H1 (cell line): ENCODE data around the gene CLNS1A. TPM values are rescaled to one million over a fixed set of nuclear protein-coding genes. Genes with fewer than 3 reads are reported as not detected.

Experiments
- CTCF ChIA-PET: fragments of 300-600 bp; sonication (Branson Sonifier 250); formaldehyde crosslinking; loops from one replicate; lab custom pipeline; 2021; ENCODE audit not compliant: partially characterized antibody; lab: Charles Lee
- POLR2A ChIA-PET: fragments of 300-600 bp; sonication (Branson Sonifier 250); formaldehyde crosslinking; loops from one replicate; lab custom pipeline; 2021; ENCODE audit warnings: inconsistent platforms; ENCODE audit not compliant: partially characterized antibody; lab: Charles Lee
- DNase-seq, 2 experiments: peaks; one replicate each; pipeline versions ENCODE4 v3.0.0 to v3.0.0-alpha.2; 2010 to 2022; ENCODE audit warnings: low spot score in 2 of 2, low read depth in 1 of 2, mixed read lengths in 1 of 2
- FAIRE-seq: peaks from 2 replicates; lab custom pipeline; 2011; peaks lifted over from hg19 to GRCh38; lab: Jason Lieb, UNC
- H2AFZ ChIP-seq: 2 replicates; pipeline ENCODE4 v1.8.1; 2012; ENCODE audit warnings: low read length, inconsistent platforms
- H2AK5ac ChIP-seq: 2 replicates; pipeline ENCODE4 v1.6.1; 2013; ENCODE audit warnings: low read depth, low read length
- H2BK120ac ChIP-seq: replicated peaks from 2 replicates; pipeline ENCODE3; 2013; ENCODE audit warnings: low read depth, low read length, inconsistent platforms
- H2BK12ac ChIP-seq: 2 replicates; pipeline ENCODE4 v1.6.1; 2013; ENCODE audit warnings: low read depth, low read length
- H2BK15ac ChIP-seq: 2 replicates; pipeline ENCODE4 v1.6.1; 2013; ENCODE audit warnings: low read length
- H2BK20ac ChIP-seq: 2 replicates; pipeline ENCODE4 v1.6.1; 2013; ENCODE audit warnings: low read length
- H2BK5ac ChIP-seq: 2 replicates; pipeline ENCODE4 v1.6.1; 2013; ENCODE audit warnings: low read depth, low read length
- H3K14ac ChIP-seq: 2 replicates; pipeline ENCODE4 v1.6.1; 2013; ENCODE audit warnings: inconsistent platforms; ENCODE audit not compliant: insufficient read length
- H3K18ac ChIP-seq: 2 replicates; pipeline ENCODE4 v1.6.1; 2013; ENCODE audit warnings: low read length; ENCODE audit errors: extremely low read depth
- H3K23ac ChIP-seq: 2 replicates; pipeline ENCODE4 v1.6.1; 2013; ENCODE audit warnings: inconsistent platforms; ENCODE audit not compliant: insufficient read length
- H3K23me2 ChIP-seq: 2 replicates; pipeline ENCODE4 v1.6.1; 2013; ENCODE audit warnings: low read depth, low read length
- H3K27ac ChIP-seq: 2 replicates; pipeline ENCODE4 v1.6.1; 2011; ENCODE audit warnings: low read depth, low read length, inconsistent platforms
- H3K27me3 ChIP-seq, 4 experiments: replicated peaks in 1 of 4; 1 replicate in 1 of 4; 2 replicates in 3 of 4; pipeline versions ENCODE4 v1.6.1 to v1.8.1; 2011 to 2013; ENCODE audit warnings: low read length in 3 of 4, mild to moderate bottlenecking in 3 of 4, inconsistent platforms in 2 of 4, mixed read lengths in 2 of 4, moderate library complexity in 1 of 4; ENCODE audit not compliant: control insufficient read depth in 3 of 4, insufficient read depth in 3 of 4; ENCODE audit errors: extremely low read depth in 1 of 4
- H3K36me3 ChIP-seq, 4 experiments: 2 replicates each; pipeline versions ENCODE4 v1.6.1 to v1.8.1; 2011 to 2013; ENCODE audit warnings: mild to moderate bottlenecking in 4 of 4, low read length in 3 of 4, moderate library complexity in 2 of 4, control low read depth in 1 of 4, inconsistent platforms in 1 of 4; ENCODE audit not compliant: insufficient read depth in 4 of 4, control insufficient read depth in 2 of 4
- H3K4ac ChIP-seq: replicated peaks from 2 replicates; pipeline ENCODE3; 2013; ENCODE audit warnings: low read length, low read depth, mixed read lengths, inconsistent platforms; ENCODE audit not compliant: insufficient read length
- H3K4me1 ChIP-seq, 4 experiments: replicated peaks in 1 of 4; 1 replicate in 1 of 4; 2 replicates in 3 of 4; pipeline versions ENCODE4 v1.6.1 to v1.8.1; 2011 to 2013; ENCODE audit warnings: low read length in 3 of 4, inconsistent platforms in 2 of 4, mixed read lengths in 1 of 4; ENCODE audit not compliant: insufficient read depth in 4 of 4, control insufficient read depth in 3 of 4
- H3K4me2 ChIP-seq, 2 experiments: 2 replicates each; pipeline versions ENCODE4 v1.6.1 to v1.8.1; 2011 to 2013; ENCODE audit warnings: low read depth in 2 of 2, low read length in 2 of 2, control low read depth in 1 of 2, inconsistent platforms in 1 of 2, mild to moderate bottlenecking in 1 of 2; ENCODE audit not compliant: insufficient read depth in 1 of 2
- H3K4me3 ChIP-seq, 4 experiments: fragments of 200-600, 300-600 bp in 1 of 4; sonication (generic), shearing (Covaris generic), sonication (Bioruptor Twin) in 1 of 4; 2 replicates each; pipeline versions ENCODE4 v1.5.1 to v1.8.1; 2011 to 2016; ENCODE audit warnings: low read length in 4 of 4, low read depth in 3 of 4, control low read depth in 2 of 4, inconsistent platforms in 2 of 4, mild to moderate bottlenecking in 2 of 4, mixed read lengths in 1 of 4, moderate library complexity in 1 of 4; ENCODE audit not compliant: insufficient read depth in 2 of 4; ENCODE audit errors: extremely low read depth in 1 of 4
- H3K56ac ChIP-seq: replicated peaks from 2 replicates; pipeline ENCODE3; 2013; ENCODE audit warnings: low read depth, mild to moderate bottlenecking, mixed read lengths, low read length, inconsistent platforms; ENCODE audit not compliant: insufficient read length
- H3K79me1 ChIP-seq: 2 replicates; pipeline ENCODE4 v1.6.1; 2013; ENCODE audit warnings: low read depth, low read length, control low read depth
- H3K79me2 ChIP-seq, 2 experiments: 2 replicates each; pipeline versions ENCODE4 v1.6.1 to v1.8.1; 2012 to 2013; ENCODE audit warnings: low read length in 2 of 2, mild to moderate bottlenecking in 2 of 2, inconsistent platforms in 1 of 2; ENCODE audit not compliant: insufficient read depth in 2 of 2, control insufficient read depth in 1 of 2
- H3K9ac ChIP-seq, 4 experiments: replicated peaks in 1 of 4; 1 replicate in 1 of 4; 2 replicates in 3 of 4; pipeline versions ENCODE4 v1.6.1 to v1.8.1; 2011 to 2013; ENCODE audit warnings: low read depth in 3 of 4, low read length in 3 of 4, control low read depth in 2 of 4, mild to moderate bottlenecking in 2 of 4, moderate library complexity in 2 of 4, inconsistent platforms in 1 of 4; ENCODE audit errors: extremely low read depth in 1 of 4
- H3K9me3 ChIP-seq, 2 experiments: 2 replicates each; pipeline versions ENCODE4 v1.6.1 to v1.8.1; 2012 to 2013; ENCODE audit warnings: mild to moderate bottlenecking in 2 of 2, moderate library complexity in 2 of 2, control low read depth in 1 of 2, inconsistent platforms in 1 of 2, low read depth in 1 of 2, low read length in 1 of 2, mixed read lengths in 1 of 2; ENCODE audit not compliant: insufficient read depth in 2 of 2
- H4K20me1 ChIP-seq, 2 experiments: replicated peaks in 1 of 2; 2 replicates each; pipeline versions ENCODE3 to v1.8.1; 2011 to 2013; ENCODE audit warnings: inconsistent platforms in 2 of 2, low read length in 2 of 2, mild to moderate bottlenecking in 1 of 2; ENCODE audit not compliant: insufficient read depth in 2 of 2, control insufficient read depth in 1 of 2
- H4K5ac ChIP-seq: 2 replicates; pipeline ENCODE4 v1.6.1; 2013; ENCODE audit warnings: low read length, low read depth, mixed read lengths, inconsistent platforms; ENCODE audit not compliant: insufficient read length
- H4K8ac ChIP-seq: 2 replicates; pipeline ENCODE4 v1.8.0; 2013; ENCODE audit warnings: mild to moderate bottlenecking, moderate library complexity, low read length, inconsistent platforms; ENCODE audit not compliant: insufficient read depth; ENCODE audit errors: extremely low read depth
- H4K91ac ChIP-seq: replicated peaks from 2 replicates; pipeline ENCODE3; 2013; ENCODE audit warnings: low read length, mixed read lengths, inconsistent platforms; ENCODE audit not compliant: insufficient read length
- BACH1 ChIP-seq: IDR thresholded peaks from 2 replicates; pipeline ENCODE4 v1.6.1; 2012; ENCODE audit warnings: low read length, improper control_type of control experiment
- GABPA ChIP-seq: IDR thresholded peaks from 2 replicates; pipeline ENCODE4 v1.6.1; 2011; ENCODE audit warnings: mild to moderate bottlenecking, low read length, moderate library complexity, borderline replicate concordance; ENCODE audit not compliant: insufficient read depth
- GTF2F1 ChIP-seq: IDR thresholded peaks from 2 replicates; pipeline ENCODE4 v1.6.1; 2012; ENCODE audit warnings: low read depth, low read length, improper control_type of control experiment, borderline replicate concordance
- POU5F1 ChIP-seq: IDR thresholded peaks from 2 replicates; pipeline ENCODE4 v1.6.1; 2011; ENCODE audit warnings: low read depth, mild to moderate bottlenecking, low read length, moderate library complexity
- TEAD4 ChIP-seq: IDR thresholded peaks from 2 replicates; pipeline ENCODE4 v1.6.1; 2012; ENCODE audit warnings: low read depth, low read length, inconsistent platforms, mixed read lengths
- WGBS, 2 experiments: shearing (Covaris generic) in 1 of 2; methylation state at CpG; one replicate each; pipeline versions ENCODE4 v1.1.6 to v1.1.7; 2013 to 2015; ENCODE audit warnings: low lambda C conversion rate in 2 of 2, mixed read lengths in 2 of 2, inconsistent platforms in 1 of 2, low coverage in 1 of 2, missing lambda C conversion rate in 1 of 2; ENCODE audit not compliant: insufficient replicate concordance in 2 of 2, insufficient coverage in 1 of 2, insufficient read length in 1 of 2; ENCODE audit errors: extremely low coverage in 1 of 2, missing lambda C conversion rate in 1 of 2; 5-methylcytosine and 5-hydroxymethylcytosine counted together
- polyA plus RNA-seq, 7 experiments: library from polyadenylated mRNA; depleted of rRNA in 3 of 7; stranded (reverse) in 5 of 7; unstranded in 2 of 7; fragments of >200 nt in 5 of 7; fragments of 200-250 nt in 2 of 7; gene quantifications; 1 replicate in 5 of 7; 2 replicates in 1 of 7; 4 replicates in 1 of 7; pipeline versions ENCODE4 v1.2.1 to v1.2.3, GENCODE V29; 2011 to 2013; ENCODE audit warnings: missing spikeins in 2 of 7, mixed read lengths in 2 of 7
- total RNA-seq: library from RNA; stranded (reverse); fragmentation: NEBNext Ultra II Directional; extraction: Animal tissue kit (Norgen Biotek cat#: 25700); gene quantifications from 2 replicates; pipeline ENCODE4 v1.2.1, GENCODE V29; 2021

CLNS1A gene
- total and polyA plus RNA-seq, 2 of the 8 experiments (the other 6 are each of a cell fraction or from before 2014, with no cell fraction given) = 136 to 177 TPM

GRCh38 chr11:77654770-77655434 lies 17.3 kb upstream of the CLNS1A start:
- Histone ChIP-seq H4K5ac (no peak overlapping the region), H3K23ac (no peak overlapping the region), H2AFZ (no peak overlapping the region), H3K14ac (no peak overlapping the region), H2BK15ac (no peak overlapping the region), H3K56ac (no peak overlapping the region), H2BK5ac (no peak overlapping the region), H3K27ac (no peak overlapping the region), H2BK12ac (no peak overlapping the region), H2BK20ac (no peak overlapping the region), H3K9ac (no peak overlapping the region), H2AK5ac (no peak overlapping the region), H3K4ac (no peak overlapping the region), H3K4me3 (no peak overlapping the region), H3K4me2 (no peak overlapping the region), H3K18ac (no peak overlapping the region), H2BK120ac (no peak overlapping the region), H3K9me3 (no peaks in the 10 kb centered on the region), H4K91ac (no peak overlapping the region), H3K4me1 (no peaks in the 10 kb centered on the region), H3K23me2 (no peaks in the 10 kb centered on the region), H3K79me2 (no peaks in the 10 kb centered on the region), H4K8ac (no peak overlapping the region; the same call in 1 of the 2 replicates), H3K79me1 (no peaks in the 10 kb centered on the region), H3K27me3 (no peaks in the 10 kb centered on the region), H4K20me1 (no peaks in the 10 kb centered on the region), H3K36me3 (no peaks in the 10 kb centered on the region)
- WGBS, 2 experiments = 100% methylated on average over 4 of the region's 4 CpGs; no CpG with 5 or more reads in 1 of the 2 experiments
- TF ChIP-seq POU5F1 = no peak
- TF ChIP-seq GABPA = no peak
- TF ChIP-seq TEAD4 = no peak
- no peak for TF ChIP-seq BACH1
- no peak for TF ChIP-seq GTF2F1
- DNase-seq = no peak
- POLR2A ChIA-PET = interaction anchor here (1.5 kb wide), 1 partner anchor 10 kb away, joined by 4 read pairs; no protein-coding TSS in a partner anchor
- FAIRE-seq = no peak
- CTCF ChIA-PET = interaction anchor here (0.6 to 0.7 kb wide), 2 partner anchors 10 to 201 kb away, joined by 3 read pairs; no protein-coding TSS in a partner anchor
